Activated T-helper 2 cell treated with anti-CD3 and anti-CD28 coated beads, Interferon-gamma antibody, Interleukin-2, Interleukin-4, amounts not matched to agents 10 μg/mL and 5 μg/mL and 100 μg/mL, durations not matched to agents 14 hours and 24 hours and 36 hours (primary cell): Measurements from ENCODE around the gene TULP3. TPM values are rescaled to one million over a fixed set of nuclear protein-coding genes. Genes with fewer than 3 reads are reported as not detected.
A peak's percentile ranks its signal among the peaks of the same experiment; 100 is the strongest.

Experiments
- DNase-seq: peaks from one replicate; pipeline ENCODE4 v3.0.0; 2021; ENCODE audit warnings: low spot score
- H3K27ac Mint-ChIP-seq: one replicate; pipeline ENCODE4 v1.8.0; 2021; ENCODE audit warnings: mixed read lengths
- H3K27me3 Mint-ChIP-seq: one replicate; pipeline ENCODE4 v1.8.0; 2021; ENCODE audit warnings: low read depth, mixed read lengths
- H3K36me3 Mint-ChIP-seq: one replicate; pipeline ENCODE4 v1.8.0; 2021; ENCODE audit warnings: low read depth, mixed read lengths
- H3K4me1 Mint-ChIP-seq: one replicate; pipeline ENCODE4 v1.8.0; 2021; ENCODE audit warnings: low read depth, mixed read lengths
- H3K4me3 Mint-ChIP-seq: one replicate; pipeline ENCODE4 v1.8.0; 2021; ENCODE audit warnings: low read depth, mild to moderate bottlenecking, moderate library complexity, mixed read lengths
- H3K9me3 Mint-ChIP-seq: one replicate; pipeline ENCODE4 v1.8.0; 2021; ENCODE audit warnings: mixed read lengths
- intact Hi-C: fragments of 100-400 bp; cut with micrococcal nuclease; formaldehyde crosslinking; loops from one replicate; pipeline ENCODE4 v1.15.1; 2023
- total RNA-seq: library from RNA; stranded (reverse); gene quantifications from 2 replicates; pipeline ENCODE4 v1.2.3, GENCODE V29; 2022

Gene TULP3
- total RNA-seq, 1 donor from 2014 or later: 6.4 TPM

GRCh38 chr12:2884810-2885209, 5.9 kb upstream of the TULP3 start:
- peaks cover 20% of the 10 kb centered on the region for H3K4me1 Mint-ChIP-seq
- no peaks in the 10 kb centered on the region for H3K27me3 Mint-ChIP-seq
- no peak overlapping the region for H3K4me3 Mint-ChIP-seq
- no peaks in the 10 kb centered on the region for H3K9me3 Mint-ChIP-seq
- H3K27ac Mint-ChIP-seq: peak overlapping the region; percentile 38
- DNase-seq: no peak
- H3K36me3 Mint-ChIP-seq: peaks cover 43% of the 10 kb centered on the region
- intact Hi-C loops: loop anchor here (1.0 to 10.0 kb wide), 2 partner anchors 60 to 156 kb away; no protein-coding TSS in a partner anchor

- no peak overlapping the region for H3K27ac Mint-ChIP-seq
- H3K36me3 Mint-ChIP-seq: peaks cover 38% of the 10 kb centered on the region
- DNase-seq: no peak
- no peaks in the 10 kb centered on the region for H3K9me3 Mint-ChIP-seq
- no peaks in the 10 kb centered on the region for H3K27me3 Mint-ChIP-seq
- peaks cover 30% of the 10 kb centered on the region for H3K4me1 Mint-ChIP-seq
- intact Hi-C loops: loop anchor here (10.0 kb wide), 1 partner anchor 58 kb away; no protein-coding TSS in a partner anchor
- H3K4me3 Mint-ChIP-seq: no peak overlapping the region
These were observed 3.8 kb upstream of the TULP3 start for GRCh38 chr12:2886768-2887450.

- intact Hi-C loops: loop anchor here (1.0 kb wide), 2 partner anchors 13 to 95 kb away; partner anchors contain the start of genes FOXM1 and RHNO1
- Mint-ChIP-seq H3K4me3 (peak overlapping the region; percentile 93), H3K27me3 (no peaks in the 10 kb centered on the region), H3K27ac (peak overlapping the region; percentile 93), H3K4me1 (peaks cover 25% of the 10 kb centered on the region), H3K9me3 (no peaks in the 10 kb centered on the region), H3K36me3 (peaks cover 30% of the 10 kb centered on the region)
- no peak for DNase-seq
These were observed 697 bp upstream of the TULP3 start for GRCh38 chr12:2890001-2890387.

GRCh38 chr12:2891240-2892053, 756 bp downstream of the TULP3 start:
- peaks cover 25% of the 10 kb centered on the region for H3K4me1 Mint-ChIP-seq
- peaks cover 21% of the 10 kb centered on the region for H3K36me3 Mint-ChIP-seq
- no peak overlapping the region for H3K27ac Mint-ChIP-seq
- H3K9me3 Mint-ChIP-seq: no peaks in the 10 kb centered on the region
- intact Hi-C loops: no loop called here
- DNase-seq: no peak
- no peaks in the 10 kb centered on the region for H3K27me3 Mint-ChIP-seq
- H3K4me3 Mint-ChIP-seq: peak overlapping the region; percentile 93

- Mint-ChIP-seq H3K4me3 (no peak overlapping the region), H3K4me1 (peaks cover 25% of the 10 kb centered on the region), H3K27ac (no peak overlapping the region), H3K27me3 (no peaks in the 10 kb centered on the region), H3K9me3 (no peaks in the 10 kb centered on the region), H3K36me3 (peaks cover 17% of the 10 kb centered on the region)
- no peak for DNase-seq
- intact Hi-C loops: no loop called here
These were observed 1.6 kb downstream of the TULP3 start for GRCh38 chr12:2892246-2892645.

GRCh38 chr12:2893007-2893406, 2.3 kb downstream of the TULP3 start:
- Mint-ChIP-seq H3K27me3 (no peaks in the 10 kb centered on the region), H3K4me3 (peak overlapping the region; percentile 37), H3K36me3 (peaks cover 10% of the 10 kb centered on the region), H3K27ac (no peak overlapping the region), H3K4me1 (peaks cover 25% of the 10 kb centered on the region), H3K9me3 (no peaks in the 10 kb centered on the region)
- no peak for DNase-seq
- intact Hi-C loops: no loop called here

GRCh38 chr12:2895051-2895451, 4.4 kb downstream of the TULP3 start:
- Mint-ChIP-seq H3K4me1 (peaks cover 13% of the 10 kb centered on the region), H3K27ac (no peak overlapping the region), H3K36me3 (no peaks in the 10 kb centered on the region), H3K27me3 (no peaks in the 10 kb centered on the region), H3K4me3 (no peak overlapping the region), H3K9me3 (no peaks in the 10 kb centered on the region)
- intact Hi-C loops: no loop called here
- no peak for DNase-seq

GRCh38 chr12:2895511-2895910, 4.8 kb downstream of the TULP3 start:
- no peaks in the 10 kb centered on the region for H3K27me3 Mint-ChIP-seq
- DNase-seq: no peak
- H3K9me3 Mint-ChIP-seq: no peaks in the 10 kb centered on the region
- intact Hi-C loops: no loop called here
- peaks cover 9% of the 10 kb centered on the region for H3K4me1 Mint-ChIP-seq
- no peak overlapping the region for H3K27ac Mint-ChIP-seq
- no peaks in the 10 kb centered on the region for H3K36me3 Mint-ChIP-seq
- no peak overlapping the region for H3K4me3 Mint-ChIP-seq

GRCh38 chr12:2897418-2897817, 6.7 kb downstream of the TULP3 start:
- Mint-ChIP-seq H3K36me3 (no peaks in the 10 kb centered on the region), H3K9me3 (no peaks in the 10 kb centered on the region), H3K4me3 (no peak overlapping the region), H3K27me3 (no peaks in the 10 kb centered on the region), H3K27ac (no peak overlapping the region), H3K4me1 (peaks cover 2% of the 10 kb centered on the region)
- no peak for DNase-seq
- intact Hi-C loops: no loop called here

- intact Hi-C loops: no loop called here
- Mint-ChIP-seq H3K27me3 (no peaks in the 10 kb centered on the region), H3K36me3 (no peaks in the 10 kb centered on the region), H3K9me3 (no peaks in the 10 kb centered on the region), H3K4me3 (no peak overlapping the region), H3K27ac (no peak overlapping the region), H3K4me1 (peaks cover under 1% of the 10 kb centered on the region)
- DNase-seq: no peak
These were observed 10.0 kb downstream of the TULP3 start for GRCh38 chr12:2900642-2901041.

GRCh38 chr12:2902272-2902880, 11.7 kb downstream of the TULP3 start:
- Mint-ChIP-seq H3K9me3 (no peaks in the 10 kb centered on the region), H3K27me3 (no peaks in the 10 kb centered on the region), H3K36me3 (no peaks in the 10 kb centered on the region), H3K4me1 (no peaks in the 10 kb centered on the region), H3K27ac (no peak overlapping the region), H3K4me3 (no peak overlapping the region)
- intact Hi-C loops: no loop called here
- DNase-seq: no peak

GRCh38 chr12:2904260-2904659, 13.6 kb downstream of the TULP3 start:
- no peaks in the 10 kb centered on the region for H3K9me3 Mint-ChIP-seq
- no peaks in the 10 kb centered on the region for H3K27me3 Mint-ChIP-seq
- intact Hi-C loops: no loop called here
- H3K27ac Mint-ChIP-seq: no peak overlapping the region
- DNase-seq: no peak
- H3K4me3 Mint-ChIP-seq: no peak overlapping the region
- H3K36me3 Mint-ChIP-seq: no peaks in the 10 kb centered on the region
- H3K4me1 Mint-ChIP-seq: no peaks in the 10 kb centered on the region

- no peak overlapping the region for H3K27ac Mint-ChIP-seq
- no peaks in the 10 kb centered on the region for H3K9me3 Mint-ChIP-seq
- no peaks in the 10 kb centered on the region for H3K4me1 Mint-ChIP-seq
- no peak overlapping the region for H3K4me3 Mint-ChIP-seq
- H3K36me3 Mint-ChIP-seq: no peaks in the 10 kb centered on the region
- intact Hi-C loops: no loop called here
- no peaks in the 10 kb centered on the region for H3K27me3 Mint-ChIP-seq
- DNase-seq: no peak
These were observed 21.5 kb downstream of the TULP3 start for GRCh38 chr12:2912216-2912575.
